Stimulated activated CD4-positive, alpha-beta T cell treated with anti-CD3 and anti-CD28 coated beads, TNF-alpha, amount 100 ng/mL, for 4 hours (primary cell): Measurements from ENCODE around the gene COG8.
A peak's percentile ranks its signal among the peaks of the same experiment; 100 is the strongest.

Source experiments
- DNase-seq, 3 experiments: peaks; one replicate each; pipeline ENCODE4 v3.0.0-alpha.2; 2020; ENCODE audit warnings: low read depth in 3 of 3

COG8 gene

DNA sequence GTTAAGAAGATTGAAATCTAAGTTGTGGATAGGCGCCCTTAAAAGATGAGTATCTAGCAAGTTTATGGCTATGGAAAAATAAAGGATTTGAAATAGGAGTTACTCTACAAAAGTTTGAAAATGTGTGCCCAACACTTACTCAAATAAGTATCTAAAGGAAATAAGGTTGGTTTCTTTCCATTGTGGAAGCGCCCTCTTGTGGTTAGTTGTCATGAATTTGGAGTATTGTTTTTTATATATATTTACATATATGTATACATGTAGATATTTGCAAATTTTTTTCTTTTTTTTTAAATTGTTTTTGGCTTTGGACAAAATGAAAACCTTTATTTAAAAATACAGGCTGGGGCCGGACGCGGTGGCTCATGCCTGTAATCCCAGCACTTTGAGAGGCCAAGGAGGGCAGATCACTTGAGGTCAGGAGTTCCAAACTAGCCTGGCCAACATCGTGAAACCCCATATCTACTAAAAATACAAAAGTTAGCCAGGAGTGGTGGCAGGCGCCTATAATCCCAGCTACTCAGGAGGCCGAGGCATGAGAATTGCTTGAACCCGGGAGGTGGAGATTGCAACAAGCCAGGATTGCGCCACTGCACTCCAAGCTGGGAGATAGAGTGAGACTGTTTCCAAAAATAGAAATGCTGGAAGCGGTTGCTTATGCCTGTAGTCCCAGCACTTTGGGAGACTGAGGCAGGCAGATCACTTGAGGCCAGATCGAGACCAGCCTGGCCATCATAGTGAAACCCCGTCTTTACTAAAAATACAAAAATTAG is 52.2 kb downstream of the COG8 start:
- peak in 1 of 3 experiments; percentile 28 for DNase-seq

DNA sequence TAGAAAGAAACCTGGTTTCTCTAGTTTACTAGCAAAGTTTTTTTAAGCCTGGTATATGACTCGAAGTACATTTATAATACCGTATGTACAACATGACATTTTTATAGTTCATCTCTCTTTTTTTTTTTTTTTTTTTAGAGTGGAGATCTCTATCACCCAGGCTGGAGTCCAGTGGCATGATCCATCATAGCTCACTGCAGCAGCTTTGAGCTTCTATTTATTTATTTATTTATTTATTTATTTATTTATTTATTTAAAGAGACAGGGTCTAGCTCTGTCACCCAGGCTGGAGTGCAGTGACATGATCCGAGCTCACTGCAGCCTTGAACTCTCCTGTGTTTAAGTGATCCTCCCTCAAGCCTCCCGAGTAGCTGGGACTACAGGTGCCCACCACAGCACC is 54.1 kb downstream of the COG8 start:
- no peak for DNase-seq

DNA sequence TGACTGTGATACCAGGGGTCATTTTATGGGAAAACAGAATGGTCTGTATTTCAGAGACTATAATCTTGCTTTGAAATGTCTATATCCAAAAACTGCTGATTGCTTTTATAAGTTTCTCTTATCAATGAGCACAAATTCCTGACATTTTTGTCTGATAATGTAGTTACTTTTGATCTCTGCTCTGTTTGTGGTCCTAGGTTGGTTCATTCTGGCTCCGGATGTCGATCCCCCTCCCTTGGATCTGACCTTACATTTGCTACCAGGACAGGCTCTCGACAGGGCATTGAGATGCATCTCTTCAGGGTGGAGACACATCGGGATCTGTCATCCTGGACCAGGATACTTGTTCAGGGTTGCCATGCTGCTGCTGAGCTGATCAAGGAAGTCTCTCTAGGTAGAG is 55.5 kb downstream of the COG8 start:
- no peak for DNase-seq

DNA sequence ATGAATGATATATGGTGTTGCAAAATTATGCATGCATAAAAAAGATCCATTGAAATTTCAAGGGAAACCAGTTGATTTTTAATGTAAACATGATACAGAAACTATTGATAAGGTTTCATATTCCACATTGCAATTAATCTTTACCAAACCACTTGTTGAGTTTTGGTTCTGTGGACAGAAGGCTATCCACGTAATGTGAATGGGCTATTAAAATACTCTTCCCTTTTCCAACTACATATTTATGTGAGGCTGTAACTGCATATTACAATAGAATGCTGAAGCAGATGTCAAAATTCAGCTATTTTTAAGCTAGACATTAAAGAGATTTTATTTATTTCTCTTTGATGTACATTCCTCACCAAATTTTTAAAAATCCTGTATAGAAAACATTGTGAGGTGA is 62.0 kb downstream of the COG8 start:
- no peak for DNase-seq
